ENCODE measurements around the gene NOP14.
"Not testable (repeated sequence)": the region's sequence is repeated elsewhere in the genome, so short reads cannot be mapped to it uniquely, and the experiment has no call there.

The NOP14 gene

DNA sequence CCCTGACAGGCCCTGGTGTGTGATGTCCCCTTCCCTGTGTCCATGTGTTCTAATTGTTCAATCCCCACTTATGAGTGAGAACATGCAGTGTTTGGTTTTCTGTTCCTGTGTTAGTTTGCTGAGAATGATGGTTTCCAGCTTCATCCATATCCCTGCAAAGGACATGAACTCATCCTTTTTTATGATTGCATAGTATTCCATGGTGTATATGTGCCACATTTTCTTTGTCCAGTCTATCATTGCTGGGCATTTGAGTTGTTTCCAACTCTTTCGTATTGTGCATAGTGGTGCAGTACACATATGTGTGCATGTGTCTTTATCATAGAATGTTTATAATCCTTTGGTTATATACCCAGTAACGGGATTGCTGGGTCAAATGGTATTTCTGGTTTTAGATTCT lies 46.5 kb downstream of the NOP14 start:
- DNase-seq (ENCODE audit: low read depth in 4 of 4, low spot score in 1 of 4): not testable (repeated sequence)

DNA sequence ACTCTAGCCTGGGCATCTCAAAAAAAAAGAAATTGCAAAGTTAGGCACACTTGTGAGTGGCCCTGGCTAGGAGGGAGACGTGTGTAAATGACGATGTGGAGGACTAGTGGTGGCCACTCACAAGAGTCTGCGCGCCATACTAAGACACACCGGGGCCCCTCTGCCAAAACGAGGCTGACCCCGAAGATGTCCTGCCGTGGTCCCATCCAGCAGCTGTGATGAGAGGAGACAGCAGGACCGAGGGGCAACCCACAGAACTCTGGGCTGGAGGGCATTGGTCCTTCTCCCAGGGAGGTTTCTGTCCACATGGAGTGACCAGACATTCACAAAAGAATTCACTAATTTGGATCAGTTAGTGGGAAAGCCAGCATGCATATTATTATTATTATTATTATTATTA lies 47.4 kb downstream of the NOP14 start:
- no peak for DNase-seq (ENCODE audit: low read depth in 4 of 4, low spot score in 1 of 4)

DNA sequence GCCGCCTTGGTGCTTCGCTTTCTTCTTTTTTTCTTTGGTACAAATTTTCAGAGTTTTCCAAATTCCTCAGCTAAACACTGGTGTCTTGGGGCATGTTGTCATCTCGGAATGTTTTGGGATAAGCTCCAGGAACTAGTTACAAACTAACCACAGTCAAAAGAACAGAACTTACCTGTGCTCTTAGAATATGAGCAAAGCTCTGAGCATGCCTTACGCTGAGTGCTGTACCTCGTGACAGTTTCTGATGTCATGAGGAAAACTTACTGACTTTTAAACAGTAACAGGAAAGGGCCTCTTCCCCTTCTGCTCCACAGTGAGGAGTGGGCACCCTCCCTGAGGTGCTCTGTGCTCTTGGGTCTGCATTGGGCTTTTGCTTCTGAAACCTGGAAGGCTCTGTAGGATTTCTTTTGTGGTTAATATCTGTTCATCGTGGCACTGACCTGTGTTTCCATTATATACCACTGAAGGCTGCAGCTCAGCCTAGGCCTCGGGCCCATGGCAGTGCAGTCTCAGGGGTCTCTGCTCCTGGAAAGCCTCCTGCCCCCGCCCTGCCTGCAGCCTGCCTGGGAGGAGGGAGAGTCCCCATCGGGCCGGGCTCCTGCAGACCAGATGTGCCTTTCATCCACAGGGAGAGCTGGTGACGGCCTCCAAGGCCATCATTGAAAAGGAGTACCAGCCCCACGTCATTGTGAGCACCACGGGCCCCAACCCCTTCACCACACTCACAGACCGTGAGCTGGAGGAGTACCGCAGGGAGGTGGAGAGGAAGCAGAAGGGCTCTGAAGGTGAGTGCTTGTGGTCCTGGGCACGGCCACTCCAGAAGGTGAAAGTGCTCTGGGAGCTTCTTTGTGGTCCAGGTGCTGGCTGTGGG lies 48.7 kb downstream of the NOP14 start:
- no peak for DNase-seq (ENCODE audit: low read depth in 4 of 4, low spot score in 1 of 4)

DNA sequence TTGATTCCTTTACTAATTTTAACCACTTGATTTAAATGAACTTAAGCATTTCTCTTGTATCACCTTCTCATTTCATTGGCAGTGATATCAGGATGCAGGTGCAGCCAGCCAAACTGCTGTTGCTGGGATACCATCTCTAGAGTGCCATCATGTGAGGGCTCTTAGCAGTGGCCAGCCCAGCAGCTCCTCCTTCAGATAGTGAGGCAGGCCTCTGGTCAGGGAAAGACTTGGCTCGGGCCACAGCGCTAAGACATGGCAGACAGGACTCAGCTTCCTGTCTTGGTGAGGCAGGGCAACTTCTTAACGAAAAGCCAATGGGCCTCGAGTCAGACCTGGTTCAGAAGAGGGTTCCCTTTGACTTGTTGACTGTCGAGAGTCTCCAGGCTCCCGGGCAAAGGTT lies 50.0 kb downstream of the NOP14 start:
- no peak for DNase-seq (ENCODE audit: low read depth in 4 of 4, low spot score in 1 of 4)

DNA sequence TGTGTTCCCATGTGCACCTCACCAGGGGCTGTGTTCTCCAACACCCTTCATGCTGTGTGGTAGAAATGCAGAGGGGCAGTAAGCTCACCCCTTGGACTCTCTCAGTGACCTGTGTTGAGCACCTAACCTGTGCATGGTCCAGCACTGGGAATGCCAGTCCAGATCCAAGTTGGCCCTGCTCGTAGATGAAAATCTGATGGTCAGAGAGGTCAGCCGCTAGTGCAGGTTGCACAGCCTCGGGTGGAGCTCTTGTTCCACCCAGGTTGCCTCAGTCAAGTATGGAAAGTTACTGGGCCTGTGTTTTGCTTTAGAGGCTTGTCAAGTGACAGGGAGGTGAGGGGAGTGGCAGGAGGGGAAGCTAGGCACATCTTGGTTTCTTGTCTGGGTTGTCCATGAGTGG lies 51.3 kb downstream of the NOP14 start:
- DNase-seq (ENCODE audit: low read depth in 4 of 4, low spot score in 1 of 4): no peak

DNA sequence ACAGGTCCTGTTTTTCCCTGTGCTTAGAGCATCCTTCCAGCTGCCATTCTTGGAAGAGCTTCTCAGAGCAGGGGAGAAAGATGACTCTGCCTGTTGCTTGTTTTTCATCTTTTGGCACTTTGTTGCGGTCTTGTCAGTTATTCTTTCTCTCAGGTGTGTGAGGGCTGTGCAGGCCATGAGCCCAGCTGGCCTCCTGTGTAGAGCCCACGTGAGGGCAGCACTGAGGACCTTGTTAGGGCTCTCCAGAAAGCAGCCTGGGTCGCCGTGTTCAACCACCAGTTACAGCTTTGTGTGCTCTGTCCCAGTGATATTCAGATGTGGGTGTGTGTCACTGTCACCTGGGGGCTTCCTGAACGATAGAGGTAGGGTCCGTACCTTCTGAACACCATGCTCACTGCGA lies 52.8 kb downstream of the NOP14 start:
- DNase-seq (ENCODE audit: low read depth in 4 of 4, low spot score in 1 of 4): no peak

DNA sequence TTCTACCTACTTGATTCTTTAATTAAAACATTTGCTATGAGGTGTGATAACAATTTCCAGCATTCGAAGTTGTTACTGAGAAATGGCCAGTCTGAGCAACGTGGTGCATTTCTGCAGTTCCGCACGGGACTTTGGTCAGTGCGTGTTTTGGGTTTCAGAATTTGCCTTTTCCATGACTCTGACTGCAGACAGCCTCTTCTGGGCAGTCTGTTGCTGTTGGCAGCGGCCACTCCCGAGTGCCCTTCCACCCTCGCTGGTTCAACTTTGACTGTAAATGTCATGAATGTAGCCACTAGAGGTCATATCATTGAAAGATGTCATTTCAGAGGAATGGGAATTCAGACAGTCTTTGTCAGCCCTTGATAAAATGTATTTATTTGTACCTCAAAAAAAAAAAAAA lies 53.6 kb downstream of the NOP14 start:
- no peak for DNase-seq (ENCODE audit: low read depth in 4 of 4, low spot score in 1 of 4)

DNA sequence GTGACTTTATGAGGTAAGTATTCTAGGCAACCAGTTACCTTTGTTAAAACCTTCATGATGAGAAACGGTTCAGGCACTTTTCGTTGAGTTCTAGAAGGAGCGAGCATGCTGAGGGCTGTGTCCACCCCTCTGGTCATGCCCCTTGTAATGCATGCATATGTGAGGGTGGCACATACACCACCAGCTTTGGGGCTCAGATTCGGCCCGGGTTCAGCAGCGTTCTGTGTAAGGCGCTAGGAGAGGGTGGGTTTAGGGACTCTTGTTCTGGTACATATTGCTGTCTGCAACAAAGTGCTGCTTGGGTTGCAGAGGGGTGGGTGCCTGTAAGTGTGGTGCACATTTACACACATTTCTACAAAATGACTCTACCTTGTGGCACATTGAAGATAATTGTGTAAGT lies 54.5 kb downstream of the NOP14 start:
- no peak for DNase-seq (ENCODE audit: low read depth in 4 of 4, low spot score in 1 of 4)

DNA sequence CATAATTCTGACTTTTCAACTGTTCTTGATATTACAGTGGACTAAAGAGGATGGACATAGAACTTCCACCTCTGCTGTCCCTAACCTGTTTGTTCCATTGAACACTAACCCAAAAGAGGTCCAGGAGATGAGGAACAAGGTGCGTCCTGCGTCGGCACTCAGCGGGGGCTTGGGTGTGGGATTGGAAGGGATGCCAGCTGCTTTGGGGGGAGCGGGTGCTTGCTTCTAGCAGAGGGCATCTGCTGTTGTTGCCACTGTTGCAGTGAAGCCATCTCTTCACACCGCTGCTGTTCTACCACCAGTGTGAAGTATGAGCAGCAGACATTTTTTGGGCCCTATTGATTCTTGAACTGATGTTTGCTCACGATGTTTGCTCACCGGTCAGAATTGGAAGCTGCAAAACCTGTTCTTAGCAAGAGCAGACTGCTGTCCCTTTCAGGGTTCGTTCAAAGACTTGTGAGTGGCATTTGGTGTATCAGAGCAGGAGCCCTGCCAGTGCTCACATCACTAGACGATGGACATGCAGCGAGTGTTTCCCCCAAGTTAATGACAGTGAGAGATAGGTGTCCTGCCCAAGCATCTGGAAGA lies 55.4 kb downstream of the NOP14 start:
- no peak for DNase-seq (ENCODE audit: low read depth in 4 of 4, low spot score in 1 of 4)

DNA sequence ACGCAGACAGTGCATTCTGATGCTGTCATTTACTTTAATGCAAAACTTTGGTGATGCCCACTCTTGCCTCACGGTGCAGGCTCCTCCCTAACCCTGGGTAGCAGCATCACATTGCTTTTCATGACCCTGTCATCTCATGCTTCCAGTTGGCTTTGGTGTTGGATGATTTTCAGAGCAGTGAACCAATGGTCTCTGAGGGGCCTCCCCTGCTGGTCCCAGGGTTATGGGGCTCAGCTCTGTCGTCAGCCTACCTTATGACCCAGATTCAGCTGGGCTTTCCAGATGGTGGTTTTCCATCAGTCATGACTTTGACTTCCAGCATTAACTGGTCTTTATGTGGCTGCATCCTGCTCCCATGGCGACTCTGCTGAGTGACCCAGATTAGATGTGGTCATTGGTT lies 56.0 kb downstream of the NOP14 start:
- DNase-seq (ENCODE audit: low read depth in 4 of 4, low spot score in 1 of 4): no peak

DNA sequence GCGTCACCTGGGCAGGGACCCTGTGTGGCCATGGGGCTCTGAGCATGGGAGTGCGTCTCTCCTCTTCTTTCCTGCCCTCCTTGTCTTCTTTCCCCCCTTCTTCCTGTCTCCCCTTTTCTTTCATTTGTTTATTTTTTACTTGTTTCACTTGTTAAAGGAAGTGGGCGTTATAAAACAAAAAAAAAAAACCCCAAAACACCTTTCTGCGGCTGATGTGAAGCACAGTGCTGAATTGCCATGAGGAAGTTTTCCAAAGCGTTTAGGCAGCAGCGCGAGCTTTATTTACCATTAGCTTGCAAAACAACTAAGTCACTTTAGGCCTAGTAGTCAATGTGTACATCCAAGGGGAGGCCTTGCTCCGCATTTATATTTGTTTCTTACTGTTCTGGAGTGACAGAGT lies 57.0 kb downstream of the NOP14 start:
- DNase-seq (ENCODE audit: low read depth in 4 of 4, low spot score in 1 of 4): no peak

DNA sequence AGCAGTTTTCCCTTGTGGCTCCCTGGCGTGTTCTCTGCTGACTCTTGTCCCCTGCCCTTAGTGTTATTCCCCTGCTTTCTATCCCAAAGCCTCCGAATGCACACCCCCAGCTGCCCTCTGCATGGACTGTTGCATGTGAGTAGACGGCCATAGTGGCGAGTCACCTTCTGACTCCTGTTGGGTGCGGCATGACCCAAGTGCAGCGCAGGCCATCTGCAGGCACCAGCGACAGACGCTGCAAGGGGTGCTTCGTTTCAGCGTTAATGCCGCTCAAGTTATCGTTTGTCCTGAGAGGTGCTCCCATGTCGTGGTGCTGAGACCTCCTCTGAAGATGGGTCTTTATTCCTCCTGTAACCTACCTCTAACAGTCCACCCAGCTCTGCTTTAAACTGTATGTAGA lies 57.7 kb downstream of the NOP14 start:
- no peak for DNase-seq (ENCODE audit: low read depth in 4 of 4, low spot score in 1 of 4)

DNA sequence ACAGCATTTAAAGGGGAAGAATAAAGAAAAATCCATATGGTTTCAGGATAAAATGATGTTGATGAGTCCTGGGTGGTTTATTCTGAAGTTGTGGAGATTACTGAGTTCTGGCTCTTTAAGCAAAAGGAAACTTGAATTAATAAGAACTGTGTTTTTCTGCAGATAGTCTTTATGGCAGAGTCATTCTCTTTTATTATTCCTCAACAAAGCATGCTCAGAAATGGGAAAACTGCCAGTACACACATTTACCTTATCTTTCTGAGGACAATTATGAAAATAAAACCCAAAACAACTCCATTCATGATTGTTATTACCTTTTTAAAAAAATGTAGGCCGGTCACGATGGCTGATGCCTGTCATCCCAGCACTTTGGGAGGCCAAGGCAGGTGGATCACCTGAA lies 61.1 kb downstream of the NOP14 start:
- DNase-seq (ENCODE audit: low read depth in 4 of 4, low spot score in 1 of 4): no peak

DNA sequence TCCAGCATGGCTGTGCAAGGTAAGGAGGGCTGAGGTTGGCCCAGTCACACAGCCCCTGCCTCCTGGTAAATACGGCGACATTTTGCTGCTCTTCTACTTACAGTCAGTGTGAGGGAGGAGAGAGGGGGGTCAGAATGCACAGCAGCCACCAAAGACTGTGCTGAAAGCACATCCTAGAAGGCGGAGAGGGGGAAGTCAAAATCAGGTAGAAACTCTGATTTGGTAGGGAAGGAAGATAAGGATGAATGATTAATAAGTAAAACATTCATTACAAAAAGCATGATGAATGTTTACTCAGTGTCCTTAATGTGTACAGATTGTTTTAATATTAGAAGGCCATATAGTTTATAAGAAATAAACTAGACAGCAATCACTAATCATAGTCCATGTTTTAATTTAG lies 62.0 kb downstream of the NOP14 start:
- no peak for DNase-seq (ENCODE audit: low read depth in 4 of 4, low spot score in 1 of 4)

DNA sequence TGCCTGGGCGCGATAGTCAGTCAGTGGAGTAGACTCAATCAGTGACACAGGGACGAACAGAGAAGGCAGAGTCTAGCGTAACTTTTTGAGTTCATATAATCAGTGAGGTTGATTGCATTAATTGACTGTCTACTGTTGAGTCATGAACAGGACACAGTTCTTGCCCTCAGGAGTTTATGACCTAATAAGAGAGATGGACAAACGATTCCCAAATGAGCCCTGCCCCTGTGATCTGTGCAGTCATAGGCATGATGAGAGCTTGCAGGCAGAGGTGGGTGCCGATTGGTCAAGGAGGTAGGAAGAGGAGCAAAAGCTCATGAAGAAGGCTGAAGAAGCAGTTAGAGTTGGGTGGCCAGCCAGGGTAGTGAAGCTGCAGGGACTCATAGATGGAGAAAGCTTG lies 62.5 kb downstream of the NOP14 start:
- DNase-seq (ENCODE audit: low read depth in 4 of 4, low spot score in 1 of 4): no peak

DNA sequence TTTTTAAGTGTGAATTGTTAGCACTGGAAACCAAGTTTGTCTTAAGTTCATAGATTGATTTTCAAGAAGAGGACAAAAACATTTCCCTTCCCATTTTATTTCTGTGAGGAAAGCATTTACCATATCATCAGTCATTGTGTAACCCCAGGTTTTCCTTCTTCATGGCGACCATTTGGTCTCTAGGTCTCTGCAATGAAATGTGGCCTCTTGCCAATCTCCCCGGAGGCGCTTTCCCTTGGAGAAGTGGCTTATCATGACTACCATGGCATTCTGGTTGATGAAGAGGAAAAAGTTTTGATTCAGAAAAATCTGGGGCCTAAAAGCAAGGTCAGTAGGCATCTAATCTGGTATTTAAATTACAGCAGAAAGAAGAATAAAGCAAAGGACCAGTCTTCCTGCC lies 65.2 kb downstream of the NOP14 start:
- no peak for DNase-seq (ENCODE audit: low read depth in 4 of 4, low spot score in 1 of 4)

DNA sequence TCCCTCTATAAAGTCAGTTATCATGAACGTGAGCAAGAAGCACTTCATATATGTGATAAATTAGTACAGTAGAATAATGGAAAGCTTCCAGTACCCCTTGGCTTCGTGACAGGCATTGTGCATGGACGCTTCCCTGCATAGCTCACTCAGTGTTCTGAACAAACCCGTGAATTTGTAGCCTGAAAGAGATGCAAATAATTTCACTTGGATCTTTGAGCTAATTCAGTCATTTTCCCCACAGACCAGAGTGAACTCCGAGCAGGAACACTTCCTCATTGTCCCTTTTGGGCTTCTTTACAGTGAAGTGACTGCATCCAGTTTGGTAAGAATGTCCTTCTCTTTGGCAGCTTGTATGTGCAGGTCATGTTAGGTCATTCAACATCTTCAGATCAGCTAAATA lies 69.4 kb downstream of the NOP14 start:
- DNase-seq (ENCODE audit: low read depth in 4 of 4, low spot score in 1 of 4): no peak

DNA sequence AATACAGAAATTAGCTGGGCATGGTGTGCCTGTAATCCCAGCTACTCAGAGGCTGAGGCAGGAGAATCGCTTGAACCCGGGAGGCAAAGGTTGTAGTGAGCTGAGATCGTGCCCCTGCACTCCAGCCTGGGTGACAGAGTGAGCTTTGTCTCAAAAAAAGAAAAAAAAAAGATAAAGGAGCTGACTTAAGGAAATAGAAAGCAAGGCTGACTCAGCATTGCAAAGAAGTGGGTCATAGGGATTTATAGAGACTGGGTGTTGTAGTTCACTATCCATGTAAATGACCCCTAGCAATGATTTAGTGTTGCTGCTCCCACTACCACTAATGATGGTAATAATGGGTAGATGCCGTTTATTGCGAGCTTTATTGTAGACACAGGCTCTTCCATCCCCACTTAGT lies 71.9 kb downstream of the NOP14 start:
- no peak for DNase-seq (ENCODE audit: low read depth in 4 of 4, low spot score in 1 of 4)

DNA sequence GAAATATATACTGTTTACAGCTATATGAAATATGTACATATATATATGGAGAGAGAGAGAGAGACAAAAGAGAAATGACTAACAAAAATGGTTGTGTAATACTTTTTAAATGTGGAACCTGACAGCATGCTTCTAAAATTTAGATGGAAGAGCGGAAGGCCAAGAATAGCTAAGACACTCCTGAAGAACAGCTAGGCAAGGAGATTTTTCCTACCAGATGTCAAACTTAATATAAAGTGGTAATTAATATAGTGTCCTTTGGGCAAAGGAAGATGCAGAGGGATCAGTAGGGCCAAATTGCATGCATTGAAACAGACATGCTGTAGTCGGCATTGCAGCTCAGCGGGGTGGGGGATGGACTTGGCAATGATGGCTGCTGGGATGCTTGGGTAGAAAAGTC lies 74.3 kb downstream of the NOP14 start:
- no peak for DNase-seq (ENCODE audit: low read depth in 4 of 4, low spot score in 1 of 4)

All from stimulated activated CD4-positive, alpha-beta T cell treated with anti-CD3 and anti-CD28 coated beads, Interleukin-1b, Interleukin-23, amount 100 ng/mL, for 24 hours (primary cell).